HCT116 (cell line): ENCODE measurements around the gene AVP. TPM values are rescaled to one million over a fixed set of nuclear protein-coding genes. Genes with fewer than 3 reads are reported as not detected.

Experiments
- ATAC-seq: fragments of 200-7000 bp; cut with Tn5 transposase; 2 replicates; pipeline ENCODE4 v1.9.1; 2020; ENCODE audit warnings: mild to moderate bottlenecking, moderate library complexity
- BruUV-seq: library from RNA; stranded (reverse); fragments of 400-500 nt; replicated peaks from 2 replicates; lab custom pipeline; 2021; lab: Mats Ljungman, UMichigan
- CTCF ChIA-PET: fragments of 300-600 bp; sonication (Branson Sonifier 250); formaldehyde crosslinking; loops from one replicate; lab custom pipeline; 2021; ENCODE audit warnings: antibody characterized with exemption; lab: Charles Lee
- POLR2A ChIA-PET: fragments of 300-600, 350-600 bp; sonication (Branson Sonifier 250); formaldehyde crosslinking; loops from one replicate; lab custom pipeline; 2021; ENCODE audit warnings: antibody characterized with exemption; lab: Charles Lee
- RAD21 ChIA-PET, 2 experiments: fragments of 300-600 bp; sonication (Branson Sonifier 250); formaldehyde crosslinking; loops; one replicate each; lab custom pipeline; 2023; ENCODE audit warnings: low total read pairs in 2 of 2; ENCODE audit not compliant: uncharacterized antibody in 2 of 2, unreplicated experiment in 2 of 2, low non-redundant PET in 1 of 2; lab: Charles Lee
- DNase-seq: peaks from one replicate; pipeline ENCODE4 v3.0.0-alpha.2; 2010; ENCODE audit warnings: low read depth, low spot score
- H2AFZ ChIP-seq: fragments of 200-600 bp; shearing (Covaris generic), sonication (generic); 2 replicates; pipeline ENCODE4 v1.6.1; 2017; ENCODE audit warnings: low read depth, mixed run types, mixed read lengths, antibody characterized with exemption, low read length; ENCODE audit not compliant: poor library complexity, severe bottlenecking
- H3K27ac ChIP-seq: 2 replicates; pipeline ENCODE4 v1.5.1; 2012; ENCODE audit warnings: low read depth, low read length
- H3K27me3 ChIP-seq: fragments of 200-600 bp; sonication (generic); 2 replicates; pipeline ENCODE4 v1.6.1; 2016; ENCODE audit warnings: mixed run types, low read length, mixed read lengths; ENCODE audit not compliant: insufficient read depth
- H3K36me3 ChIP-seq, 2 experiments: fragments of 200-500 bp in 1 of 2; fragments of 200-600 bp in 1 of 2; sonication (Bioruptor generic) in 1 of 2; sonication (generic) in 1 of 2; 2 replicates each; pipeline versions ENCODE4 v1.5.1 to v1.6.1; 2014 to 2016; ENCODE audit warnings: low read length in 2 of 2, inconsistent platforms in 1 of 2, mixed read lengths in 1 of 2, mixed run types in 1 of 2; ENCODE audit not compliant: insufficient read depth in 2 of 2, control insufficient read depth in 1 of 2
- H3K4me1 ChIP-seq, 2 experiments: fragments of 200-600 bp in 1 of 2; sonication (generic) in 1 of 2; 2 replicates each; pipeline versions ENCODE4 v1.5.1 to v1.6.1; 2012 to 2017; ENCODE audit warnings: low read length in 2 of 2, inconsistent platforms in 1 of 2, mild to moderate bottlenecking in 1 of 2, mixed read lengths in 1 of 2, mixed run types in 1 of 2, moderate library complexity in 1 of 2; ENCODE audit not compliant: insufficient read depth in 2 of 2, control insufficient read depth in 1 of 2
- H3K4me2 ChIP-seq: fragments of 200-600 bp; sonication (generic); 2 replicates; pipeline ENCODE4 v1.6.1; 2017; ENCODE audit warnings: mixed run types, low read length, mixed read lengths
- H3K4me3 ChIP-seq, 2 experiments: fragments of 200-600 bp in 1 of 2; sonication (generic) in 1 of 2; replicated peaks in 1 of 2; 2 replicates each; pipeline ENCODE4 v1.5.1; 2011 to 2016; ENCODE audit warnings: low read length in 2 of 2, control low read depth in 1 of 2, low read depth in 1 of 2, mild to moderate bottlenecking in 1 of 2, mixed read lengths in 1 of 2, mixed run types in 1 of 2
- H3K79me2 ChIP-seq: fragments of 200-600 bp; sonication (generic); 2 replicates; pipeline ENCODE4 v1.6.1; 2017; ENCODE audit warnings: mild to moderate bottlenecking, mixed run types, low read length, moderate library complexity, mixed read lengths; ENCODE audit not compliant: insufficient read depth
- H3K9ac ChIP-seq: fragments of 200-600 bp; sonication (generic); 2 replicates; pipeline ENCODE4 v1.6.1; 2016; ENCODE audit warnings: low read length, mixed read lengths
- H3K9me2 ChIP-seq: fragments of 200-600 bp; sonication (generic), shearing (Covaris generic); 2 replicates; pipeline ENCODE4 v1.6.1; 2017; ENCODE audit warnings: mixed run types, mild to moderate bottlenecking, moderate library complexity; ENCODE audit not compliant: insufficient read depth
- H3K9me3 ChIP-seq, 2 experiments: fragments of 200-500 bp in 1 of 2; fragments of 200-600 bp in 1 of 2; sonication (Bioruptor generic) in 1 of 2; sonication (generic) in 1 of 2; 2 replicates each; pipeline ENCODE4 v1.6.1; 2014 to 2017; ENCODE audit warnings: low read length in 2 of 2, mixed read lengths in 2 of 2, inconsistent platforms in 1 of 2, low read depth in 1 of 2, mild to moderate bottlenecking in 1 of 2, mixed run types in 1 of 2, moderate library complexity in 1 of 2; ENCODE audit not compliant: control insufficient read depth in 1 of 2, insufficient read depth in 1 of 2
- H4K20me1 ChIP-seq: fragments of 200-600 bp; sonication (generic), shearing (Covaris generic); 2 replicates; pipeline ENCODE4 v1.6.1; 2017; ENCODE audit warnings: mixed run types, mild to moderate bottlenecking, moderate library complexity; ENCODE audit not compliant: insufficient read depth
- SRF ChIP-seq: IDR thresholded peaks from 2 replicates; pipeline ENCODE4 v1.6.1; 2012; ENCODE audit warnings: low read depth
- TCF7L2 ChIP-seq: IDR thresholded peaks from 2 replicates; pipeline ENCODE4 v1.7.0; 2011; ENCODE audit warnings: borderline replicate concordance, inconsistent platforms; ENCODE audit not compliant: insufficient read depth, insufficient read length; ENCODE audit errors: extremely low read depth
- intact Hi-C: fragments of 100-400 bp; cut with micrococcal nuclease; formaldehyde crosslinking; loops from 2 replicates; pipeline ENCODE4 v1.10.0; 2022
- total RNA-seq: library from RNA; stranded (reverse); gene quantifications from one replicate; pipeline ENCODE4 v1.2.1, GENCODE V29; 2021; ENCODE audit not compliant: unreplicated experiment
- TF ChIP-seq, protein P1 (sequence below), 3 experiments: fragments of 200-600 bp in 1 of 3; sonication (generic) in 1 of 3; IDR thresholded peaks in 2 of 3; conservative IDR thresholded peaks in 1 of 3; 2 replicates each; pipeline ENCODE4 v1.5.1; 2012 to 2017; ENCODE audit warnings: low read depth in 2 of 3, low read length in 2 of 3, antibody characterized with exemption in 1 of 3, borderline replicate concordance in 1 of 3, control low read depth in 1 of 3, mild to moderate bottlenecking in 1 of 3, mixed read lengths in 1 of 3, mixed run types in 1 of 3, moderate library complexity in 1 of 3; ENCODE audit not compliant: insufficient read depth in 1 of 3

AVP gene
- total RNA-seq, 1 experiment from 2014 or later = not detected

DNA sequence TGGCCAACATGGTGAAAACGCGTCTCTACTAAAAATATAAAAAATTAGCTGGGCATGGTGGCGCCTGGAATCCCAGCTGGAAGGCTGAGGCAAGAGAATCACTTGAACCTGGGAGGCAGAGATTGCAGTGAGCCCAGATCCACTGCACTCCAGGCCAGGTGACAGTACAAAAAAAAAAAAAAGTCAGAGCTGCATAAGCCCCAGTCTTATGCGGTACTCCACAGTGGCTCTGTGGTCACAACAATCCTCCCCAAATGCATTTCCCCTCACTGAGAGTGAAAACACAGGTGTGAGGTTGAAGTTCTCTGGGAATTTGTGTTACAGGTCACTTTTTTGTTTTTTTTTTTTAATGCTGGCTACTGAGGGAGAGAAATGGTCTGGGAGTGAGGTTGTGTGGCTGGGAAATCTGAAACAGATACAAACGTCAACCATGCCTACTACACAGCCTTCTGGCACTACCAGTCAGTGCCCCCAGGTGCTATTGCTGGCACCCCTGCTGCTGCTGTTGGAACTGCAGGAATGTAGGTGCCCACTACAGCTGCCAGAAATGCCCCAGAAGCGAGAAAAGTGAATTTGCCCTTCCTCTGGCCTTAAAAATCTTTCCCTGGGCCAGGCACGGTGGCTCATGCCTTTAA, 33.0 kb downstream of the AVP start:
- CTCF ChIA-PET = no interaction called here
- peak; percentile 46; the same call in 1 of the 2 replicates for ATAC-seq

More for the DNA sequence above, 33.0 kb downstream of the AVP start:
- POLR2A ChIA-PET = no interaction called here
- Histone ChIP-seq H2AFZ (no peak overlapping the region), H3K9me2 (no peaks in the 10 kb centered on the region), H3K4me1 (peaks cover 0 to 18% of the 10 kb centered on the region in 2 experiments; a peak in 2 of 4 replicates), H3K36me3 (peaks cover 5 to 13% of the 10 kb centered on the region in 2 experiments; a peak in 2 of 4 replicates), H3K9ac (no peak overlapping the region), H3K27ac (no peak overlapping the region), H3K4me2 (no peak overlapping the region), H3K4me3 (no peak overlapping the region), H3K27me3 (no peaks in the 10 kb centered on the region), H4K20me1 (no peaks in the 10 kb centered on the region), H3K9me3 (no peaks in the 10 kb centered on the region), H3K79me2 (peaks cover 21% of the 10 kb centered on the region)
- DNase-seq = no peak
- intact Hi-C loops = loop anchor here (2.0 kb wide), 1 partner anchor 225 kb away; no protein-coding TSS in a partner anchor
- BruUV-seq = no TSS peak
- RAD21 ChIA-PET = no interaction called here
- no peak for TF ChIP-seq TCF7L2
- TF ChIP-seq, protein P1, sequence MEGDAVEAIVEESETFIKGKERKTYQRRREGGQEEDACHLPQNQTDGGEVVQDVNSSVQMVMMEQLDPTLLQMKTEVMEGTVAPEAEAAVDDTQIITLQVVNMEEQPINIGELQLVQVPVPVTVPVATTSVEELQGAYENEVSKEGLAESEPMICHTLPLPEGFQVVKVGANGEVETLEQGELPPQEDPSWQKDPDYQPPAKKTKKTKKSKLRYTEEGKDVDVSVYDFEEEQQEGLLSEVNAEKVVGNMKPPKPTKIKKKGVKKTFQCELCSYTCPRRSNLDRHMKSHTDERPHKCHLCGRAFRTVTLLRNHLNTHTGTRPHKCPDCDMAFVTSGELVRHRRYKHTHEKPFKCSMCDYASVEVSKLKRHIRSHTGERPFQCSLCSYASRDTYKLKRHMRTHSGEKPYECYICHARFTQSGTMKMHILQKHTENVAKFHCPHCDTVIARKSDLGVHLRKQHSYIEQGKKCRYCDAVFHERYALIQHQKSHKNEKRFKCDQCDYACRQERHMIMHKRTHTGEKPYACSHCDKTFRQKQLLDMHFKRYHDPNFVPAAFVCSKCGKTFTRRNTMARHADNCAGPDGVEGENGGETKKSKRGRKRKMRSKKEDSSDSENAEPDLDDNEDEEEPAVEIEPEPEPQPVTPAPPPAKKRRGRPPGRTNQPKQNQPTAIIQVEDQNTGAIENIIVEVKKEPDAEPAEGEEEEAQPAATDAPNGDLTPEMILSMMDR (IDR thresholded peaks at IDR 0.05 in 2 of 3, conservative IDR thresholded peaks at IDR 0.05 in 1 of 3; ENCODE audit: borderline replicate concordance in 1 of 3, insufficient read depth in 1 of 3, low read depth in 2 of 3, low read length in 2 of 3) = peak in 2 of 3 experiments; percentile 15 to 27; a peak in 1 of 6 replicates
- TF ChIP-seq SRF = no peak
